Endothelial cell (in vitro differentiated cells): ENCODE results near the gene DEFB124. TPM values are rescaled to one million over a fixed set of nuclear protein-coding genes. Genes with fewer than 3 reads are reported as not detected.
A peak's percentile ranks its signal among the peaks of the same experiment; 100 is the strongest.
"Not testable (repeated sequence)": the region's sequence is repeated elsewhere in the genome, so short reads cannot be mapped to it uniquely, and the experiment has no call there.

Experiments used
- DNase-seq: peaks from one replicate; pipeline ENCODE4 v3.0.0; 2021; ENCODE audit warnings: low spot score
- H3K27ac Mint-ChIP-seq: one replicate; pipeline ENCODE4 v1.8.0; 2021; ENCODE audit warnings: mixed read lengths, inconsistent platforms; ENCODE audit not compliant: unreplicated experiment
- H3K27me3 Mint-ChIP-seq: one replicate; pipeline ENCODE4 v1.8.0; 2021; ENCODE audit warnings: mild to moderate bottlenecking, moderate library complexity, mixed read lengths, inconsistent platforms; ENCODE audit not compliant: unreplicated experiment
- H3K36me3 Mint-ChIP-seq: one replicate; pipeline ENCODE4 v1.8.0; 2021; ENCODE audit warnings: mild to moderate bottlenecking, low read depth, mixed read lengths, inconsistent platforms; ENCODE audit not compliant: unreplicated experiment
- H3K4me1 Mint-ChIP-seq: one replicate; pipeline ENCODE4 v1.8.0; 2021; ENCODE audit warnings: mild to moderate bottlenecking, mixed read lengths, inconsistent platforms; ENCODE audit not compliant: unreplicated experiment
- H3K4me3 Mint-ChIP-seq: one replicate; pipeline ENCODE4 v1.8.0; 2021; ENCODE audit warnings: mild to moderate bottlenecking, mixed read lengths, inconsistent platforms; ENCODE audit not compliant: unreplicated experiment
- H3K9me3 Mint-ChIP-seq: one replicate; pipeline ENCODE4 v1.8.0; 2021; ENCODE audit warnings: mixed read lengths, inconsistent platforms; ENCODE audit not compliant: unreplicated experiment
- CTCF ChIP-seq: fragments of 200-600 bp; sonication (generic); IDR thresholded peaks from one replicate; pipeline ENCODE4 v1.5.0; 2021; ENCODE audit warnings: antibody characterized with exemption; ENCODE audit not compliant: unreplicated experiment
- long read RNA-seq: library from polyadenylated mRNA; unstranded; transcript quantifications from one replicate; pipeline ENCODE4 v2.0.0, GENCODE V29; 2020; ENCODE audit not compliant: unreplicated experiment
- total RNA-seq: library from RNA; stranded (reverse); fragmentation: NEBNext Ultra II Directional; extraction: Animal tissue kit (Norgen Biotek cat#: 25700); gene quantifications from one replicate; pipeline ENCODE4 v1.2.1, GENCODE V29; 2021; ENCODE audit not compliant: unreplicated experiment

DEFB124 gene, protein sequence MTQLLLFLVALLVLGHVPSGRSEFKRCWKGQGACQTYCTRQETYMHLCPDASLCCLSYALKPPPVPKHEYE
- total RNA-seq: not detected
- long read RNA-seq: 0 reads

DNA sequence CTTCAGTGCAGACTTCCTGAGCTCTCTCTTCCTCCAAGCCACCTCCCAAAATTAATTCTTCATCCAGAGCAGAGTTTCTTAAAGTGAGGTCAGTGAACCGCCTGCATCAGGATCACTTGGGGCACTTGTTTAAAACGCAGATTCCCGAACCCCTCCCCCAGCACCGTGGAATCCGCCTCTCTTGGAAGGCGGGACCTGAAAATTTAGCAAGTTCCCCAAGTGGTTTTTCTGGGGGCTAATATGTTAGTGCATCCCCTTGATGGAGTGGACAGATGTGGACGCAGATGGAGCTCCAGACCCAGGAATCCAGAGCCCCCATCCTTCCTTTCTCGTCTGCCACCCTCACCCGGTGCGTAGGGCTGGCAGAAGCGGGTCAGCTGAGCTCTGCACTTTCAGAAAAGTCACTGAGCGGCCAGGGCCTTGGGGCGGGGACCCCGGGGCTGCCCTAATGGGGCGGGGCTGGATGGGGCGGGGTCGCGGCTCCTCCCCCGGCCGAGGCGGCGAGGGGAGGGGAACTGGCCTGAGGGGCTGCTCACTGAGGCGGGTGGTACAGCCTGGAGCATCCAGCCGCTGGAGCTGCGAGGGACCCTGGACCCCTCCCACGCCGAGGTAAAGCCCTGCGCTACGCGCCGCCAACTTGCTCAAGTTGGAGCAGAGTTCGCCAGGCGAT, at the start of gene DEFB124, which contains the start of gene REM1:
TSS of gene DEFB124 (minus strand) at position 370 of the 670 bp plus-strand sequence. CDS start 2,114 bp downstream, outside the sequence.
TSS of gene REM1 (plus strand) at position 531 of the 670 bp plus-strand sequence. CDS start 1,158 bp downstream, outside the sequence.
- H3K36me3 Mint-ChIP-seq: peaks cover 6% of the 10 kb centered on the region
- H3K4me1 Mint-ChIP-seq: no peaks in the 10 kb centered on the region
- H3K9me3 Mint-ChIP-seq: peaks cover 18% of the 10 kb centered on the region
- TF ChIP-seq CTCF: no peak
- DNase-seq: no peak
- no peak within 1 kb of the TSS for H3K27ac Mint-ChIP-seq
- peaks cover 24% of the 10 kb centered on the region for H3K27me3 Mint-ChIP-seq
- no peak within 1 kb of the TSS for H3K4me3 Mint-ChIP-seq

- H3K27ac Mint-ChIP-seq: peak overlapping the region; percentile 57
- DNase-seq: peak; percentile 39
- no peak overlapping the region for H3K4me3 Mint-ChIP-seq
- H3K4me1 Mint-ChIP-seq: peaks cover 37% of the 10 kb centered on the region
- H3K36me3 Mint-ChIP-seq: peaks cover 8% of the 10 kb centered on the region
- H3K9me3 Mint-ChIP-seq: no peaks in the 10 kb centered on the region
- H3K27me3 Mint-ChIP-seq: peaks cover 4% of the 10 kb centered on the region
- no peak for TF ChIP-seq CTCF
Measured at GRCh38 chr20:31523361-31524283, 48.7 kb upstream of the DEFB124 start.

DNA sequence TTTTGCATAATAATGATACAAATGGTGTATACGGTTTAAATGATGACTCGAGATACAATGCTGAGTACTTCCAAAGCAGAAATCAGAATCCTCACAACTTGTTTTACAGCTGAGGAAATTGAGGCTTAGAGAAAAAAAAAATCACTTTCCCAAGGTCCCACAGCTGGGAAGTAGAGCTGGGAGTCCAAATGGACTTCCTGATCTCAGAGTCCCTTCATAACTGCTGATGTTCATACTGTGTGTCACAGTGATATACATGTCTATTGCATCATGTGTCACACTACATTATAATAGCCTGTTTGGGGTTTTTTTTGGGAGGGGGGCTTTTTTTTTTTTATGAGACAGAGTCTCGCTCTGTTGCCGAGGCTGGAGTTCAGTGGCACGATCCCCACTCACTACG, 47.8 kb upstream of the DEFB124 start:
- Mint-ChIP-seq H3K27me3 (peaks cover 4% of the 10 kb centered on the region), H3K27ac (peak overlapping the region; percentile 44), H3K4me3 (no peak overlapping the region), H3K4me1 (peaks cover 37% of the 10 kb centered on the region), H3K9me3 (no peaks in the 10 kb centered on the region), H3K36me3 (peaks cover 8% of the 10 kb centered on the region)
- no peak for DNase-seq
- TF ChIP-seq CTCF: no peak

DNA sequence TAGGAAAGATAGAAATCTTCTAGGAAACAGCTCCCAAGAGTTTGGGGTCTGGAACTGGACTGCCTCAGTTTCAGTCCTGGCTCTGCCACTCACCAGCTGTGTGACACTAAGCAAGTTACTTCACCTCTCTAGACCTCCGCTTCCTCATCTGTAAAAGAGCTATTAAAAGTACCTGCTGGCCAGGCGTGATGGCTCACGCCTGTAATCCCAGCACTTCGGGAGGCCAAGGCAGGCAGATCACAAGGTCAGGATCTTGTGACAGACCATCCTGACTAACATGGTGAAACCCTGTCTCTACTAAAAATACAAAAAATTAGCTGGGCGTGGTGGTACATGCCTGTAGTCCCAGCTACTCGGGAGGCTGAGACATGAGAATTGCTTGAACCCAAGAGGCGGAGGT, 46.3 kb upstream of the DEFB124 start:
- H3K4me3 Mint-ChIP-seq, H3K27ac Mint-ChIP-seq, H3K9me3 Mint-ChIP-seq, DNase-seq, H3K27me3 Mint-ChIP-seq, H3K36me3 Mint-ChIP-seq: not testable (repeated sequence)
- peaks cover 37% of the 10 kb centered on the region for H3K4me1 Mint-ChIP-seq

GRCh38 chr20:31517373-31517772, 42.4 kb upstream of the DEFB124 start:
- H3K4me1 Mint-ChIP-seq: peaks cover 14% of the 10 kb centered on the region
- peak; percentile 55 for DNase-seq
- TF ChIP-seq CTCF: no peak
- H3K4me3 Mint-ChIP-seq: no peak overlapping the region
- H3K9me3 Mint-ChIP-seq: no peaks in the 10 kb centered on the region
- peaks cover 6% of the 10 kb centered on the region for H3K27me3 Mint-ChIP-seq
- H3K36me3 Mint-ChIP-seq: no peaks in the 10 kb centered on the region
- H3K27ac Mint-ChIP-seq: no peak overlapping the region
